Cerebellar cortex (tissue), 1 donor: Measurements from ENCODE around the gene WNT5A.

Source experiments
- DNase-seq: peaks from one replicate; pipeline ENCODE4 v3.0.0-alpha.2; 2015; ENCODE audit warnings: low spot score

Gene WNT5A

DNA sequence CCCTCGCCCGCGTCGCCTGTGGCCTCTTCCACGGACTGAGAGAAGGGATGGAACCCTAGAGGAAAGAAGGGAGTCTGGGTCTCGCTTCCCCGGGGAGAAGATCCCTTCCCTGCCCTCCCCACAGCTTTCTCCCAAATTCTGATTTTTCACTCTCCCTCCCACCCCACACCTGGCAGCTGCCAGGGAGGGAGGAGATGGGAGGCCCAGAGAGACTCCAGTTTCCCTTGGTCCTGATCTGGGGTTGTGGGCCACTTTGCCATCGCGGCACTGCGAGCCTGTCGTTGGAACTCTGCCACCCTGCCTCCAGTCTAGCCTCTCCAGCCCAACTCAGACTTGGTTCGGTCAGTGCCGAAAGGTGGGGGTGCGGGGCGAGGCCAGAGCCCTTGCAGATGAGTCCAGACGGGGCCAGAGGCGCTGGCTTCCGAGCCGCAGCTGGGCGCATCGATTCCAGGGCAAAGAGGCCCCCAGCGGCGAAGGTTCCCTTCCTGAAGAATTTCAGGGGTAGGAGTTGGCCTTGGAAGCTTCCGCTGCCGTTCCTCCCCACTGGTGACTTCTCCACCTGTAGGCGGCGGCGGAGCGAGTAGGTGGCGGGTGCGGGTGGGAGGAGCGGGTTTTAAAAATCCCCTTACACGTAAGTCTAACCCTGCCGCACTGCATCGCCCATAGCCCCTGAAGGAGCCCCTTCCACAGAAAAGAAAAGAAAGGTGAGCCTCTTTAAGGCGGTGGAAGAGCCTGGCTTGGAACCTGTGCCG is 5.2 kb downstream of the WNT5A start:
- DNase-seq = no peak

- no peak for DNase-seq
These were observed 6.0 kb downstream of the WNT5A start for GRCh38 chr3:55480911-55481743.

DNA sequence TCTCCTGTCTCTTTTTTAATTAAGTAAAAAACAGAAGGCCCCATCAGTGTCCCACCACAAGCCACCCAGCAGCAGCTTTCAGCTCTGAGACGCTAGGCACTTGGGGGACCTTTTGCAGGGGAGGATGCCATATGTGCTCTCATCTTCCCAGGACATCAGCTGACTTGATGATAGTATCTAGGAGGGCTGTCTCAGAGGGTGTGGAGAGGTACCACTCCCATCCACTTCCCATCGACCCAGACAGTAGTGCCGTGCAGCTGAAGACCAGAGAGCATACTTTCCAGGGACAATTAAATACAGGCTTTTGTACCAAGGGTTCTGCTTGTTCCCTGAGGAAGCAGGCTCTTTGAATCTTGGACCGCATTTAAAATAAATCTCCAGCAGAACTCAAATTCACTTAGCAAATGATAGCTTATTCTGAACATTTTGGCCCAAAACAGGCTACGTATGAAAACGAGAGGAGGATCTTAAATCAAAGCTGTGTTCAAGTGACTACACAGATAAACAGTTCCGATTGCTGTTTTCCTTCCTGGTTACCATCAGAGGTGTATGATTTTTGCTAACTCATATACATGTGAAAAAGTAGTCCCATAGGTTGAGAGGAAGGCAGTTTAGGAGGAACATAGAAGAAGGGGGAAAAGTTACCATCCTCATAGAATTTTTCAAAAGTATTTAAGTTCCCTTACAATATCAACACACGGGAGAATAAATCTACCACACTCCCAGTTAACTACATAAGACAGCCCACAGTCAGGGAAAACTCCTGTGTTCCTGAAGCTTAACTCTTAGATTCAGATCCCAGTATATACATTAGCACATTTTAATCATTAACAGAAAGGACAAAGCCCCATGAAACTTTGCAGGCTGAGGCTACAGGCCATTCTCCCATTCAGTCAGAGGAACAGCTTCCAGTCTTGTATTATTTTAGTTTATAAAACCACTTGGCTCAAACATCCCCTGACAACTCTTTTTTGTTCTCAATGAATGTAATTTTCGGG is 9.5 kb downstream of the WNT5A start:
- DNase-seq = no peak

DNA sequence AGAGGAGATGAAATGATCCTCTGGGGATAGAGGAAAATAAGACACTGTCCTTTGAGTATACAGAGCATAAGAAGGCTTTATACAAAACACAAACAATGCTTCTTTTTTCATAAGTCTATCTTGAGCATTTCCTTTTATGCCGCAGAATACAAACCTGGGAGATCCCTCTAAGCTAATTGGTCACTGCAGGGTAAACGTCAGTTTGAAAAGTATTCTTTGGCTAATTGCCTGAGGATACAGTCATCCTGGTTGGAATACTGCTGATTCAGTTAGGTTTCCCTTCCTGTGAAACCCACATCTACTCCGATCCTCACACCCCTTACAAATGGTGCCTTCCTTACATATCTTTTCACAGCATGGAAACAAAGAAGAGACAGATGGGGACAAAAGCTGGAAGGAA is 10.6 kb downstream of the WNT5A start:
- DNase-seq = no peak

- no peak for DNase-seq
These were observed 12.9 kb downstream of the WNT5A start for GRCh38 chr3:55474213-55474632.

DNA sequence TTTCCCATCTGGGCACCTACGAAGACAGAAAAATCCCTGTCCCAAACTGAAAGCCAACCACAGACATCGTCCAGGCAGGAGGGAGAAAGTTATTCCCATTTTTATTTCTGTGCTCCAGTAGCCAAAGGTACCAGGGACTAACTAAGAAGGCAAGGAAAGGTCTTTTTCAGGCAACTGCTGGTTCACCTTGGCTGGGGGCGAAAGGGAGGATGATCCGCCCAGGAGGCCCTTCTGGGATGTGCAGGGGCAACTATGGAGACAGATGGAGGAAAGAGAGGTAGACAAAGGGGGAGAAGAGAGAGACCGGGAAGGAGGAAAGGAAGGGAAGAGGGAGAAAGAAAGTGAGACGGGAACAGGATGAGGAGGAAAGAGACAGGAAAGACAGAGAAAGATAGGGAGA is 13.3 kb downstream of the WNT5A start:
- no peak for DNase-seq

DNA sequence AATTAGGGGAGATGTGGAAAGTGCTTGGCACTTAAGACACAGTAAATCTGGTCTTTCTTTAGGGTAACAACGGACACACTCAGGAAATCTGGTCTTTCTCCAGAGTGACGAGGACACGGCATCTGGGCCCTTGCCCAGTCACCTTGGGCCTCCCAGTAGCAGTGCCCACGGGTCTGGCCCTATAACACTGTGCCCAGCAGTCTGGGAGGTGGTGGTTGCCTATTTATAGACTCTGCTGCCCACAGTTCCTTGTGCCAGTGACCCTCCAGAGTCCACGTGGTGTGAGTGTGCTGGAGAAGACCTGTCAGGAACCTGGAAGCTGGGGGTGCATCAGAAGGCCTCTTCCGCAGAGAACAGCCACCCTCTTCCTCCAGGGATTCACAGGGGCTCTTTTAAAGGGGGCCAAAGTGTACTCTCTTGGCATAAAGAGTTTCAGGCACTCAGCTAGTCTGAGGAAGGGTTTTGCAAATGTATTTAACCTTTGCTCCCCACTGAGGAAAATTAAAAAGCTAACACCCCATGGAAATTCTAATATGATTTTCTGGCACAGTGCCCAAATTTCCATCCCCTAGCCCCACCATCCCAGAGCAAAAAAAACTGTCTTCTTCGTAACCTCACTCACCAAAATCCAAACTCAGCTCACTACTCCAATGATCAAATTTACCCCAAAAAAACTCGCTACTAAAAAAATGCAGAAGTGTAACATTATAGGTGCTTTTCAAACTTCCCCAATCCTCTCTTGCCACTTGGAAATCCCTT is 15.4 kb downstream of the WNT5A start:
- no peak for DNase-seq

DNA sequence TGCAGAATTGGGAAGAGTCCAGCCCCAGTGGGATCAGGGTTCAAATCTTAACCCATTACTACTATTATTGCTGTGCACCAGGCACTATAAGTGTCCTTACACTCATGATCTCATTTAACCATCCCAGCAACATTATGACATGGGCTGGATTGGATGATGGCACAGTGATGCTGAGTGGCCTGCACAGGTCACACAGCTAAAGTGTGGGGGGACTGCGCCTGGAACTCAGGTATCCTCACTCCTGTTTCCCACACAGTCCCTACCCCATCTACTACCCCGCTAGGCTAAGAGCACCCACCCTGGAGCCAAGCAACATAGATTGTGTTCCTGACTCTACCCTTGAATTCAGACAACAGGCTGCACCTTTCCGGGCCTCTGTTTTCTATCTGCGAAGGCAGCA is 16.0 kb downstream of the WNT5A start:
- DNase-seq = no peak

DNA sequence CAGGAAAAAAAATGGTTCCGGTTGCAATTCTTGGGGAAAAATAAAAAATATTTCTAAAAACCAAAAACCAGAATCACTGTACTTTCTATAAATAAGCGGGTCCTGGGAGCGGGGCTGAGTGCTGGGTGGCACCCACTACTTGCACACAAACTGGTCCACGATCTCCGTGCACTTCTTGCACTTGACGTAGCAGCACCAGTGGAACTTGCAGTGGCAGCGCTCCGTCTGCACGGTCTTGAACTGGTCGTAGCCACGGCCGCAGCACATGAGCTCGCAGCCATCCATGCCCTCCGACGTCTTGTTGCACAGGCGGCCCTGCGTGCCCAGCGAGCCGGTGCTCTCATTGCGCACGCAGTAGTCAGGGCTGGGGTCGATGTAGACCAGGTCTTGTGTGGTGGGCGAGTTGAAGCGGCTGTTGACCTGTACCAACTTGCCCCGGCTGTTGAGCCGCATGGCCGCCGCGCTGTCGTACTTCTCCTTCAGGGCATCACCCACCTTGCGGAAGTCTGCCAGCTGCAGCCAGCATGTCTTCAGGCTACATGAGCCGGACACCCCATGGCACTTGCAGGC is 17.1 kb downstream of the WNT5A start:
- no peak for DNase-seq

DNA sequence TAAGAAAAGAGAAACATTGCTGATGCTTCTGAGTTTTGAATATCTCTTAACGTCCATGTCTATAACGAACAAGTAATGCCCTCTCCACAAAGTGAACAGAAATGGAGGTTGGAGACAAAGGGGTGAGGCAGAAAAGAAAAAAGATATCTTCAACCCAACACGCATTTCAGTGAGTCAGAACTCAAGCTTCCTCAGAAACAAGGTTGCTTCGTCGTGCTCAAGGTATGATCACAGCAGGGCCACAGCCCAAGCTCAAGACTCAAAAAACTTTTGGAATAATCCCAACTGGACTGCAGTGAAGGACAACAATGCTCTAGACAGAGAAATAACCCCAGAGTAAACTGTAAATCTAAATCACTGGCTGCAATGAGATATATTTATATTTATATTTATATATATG is 18.9 kb downstream of the WNT5A start:
- no peak for DNase-seq

DNA sequence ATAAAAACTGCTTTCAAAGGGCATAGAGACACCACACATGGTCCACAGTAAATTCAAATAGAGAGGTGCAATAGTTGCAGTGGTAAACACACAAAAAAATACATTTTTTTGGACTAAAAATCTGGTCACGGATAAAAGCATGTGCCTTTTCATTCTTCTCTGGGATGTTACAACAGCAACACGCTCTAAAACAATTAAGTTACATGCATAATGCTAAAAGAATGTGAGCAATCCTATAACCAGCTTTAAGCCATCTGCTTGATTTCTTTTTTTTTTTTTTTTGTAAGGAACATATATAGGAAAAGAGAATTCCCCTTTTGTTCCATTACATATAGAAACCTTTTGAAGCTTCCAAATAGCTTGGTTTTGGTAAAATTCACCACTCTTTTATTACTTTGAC is 20.0 kb downstream of the WNT5A start:
- DNase-seq = no peak

- DNase-seq = no peak
These were observed 20.6 kb downstream of the WNT5A start for GRCh38 chr3:55466526-55466925.

DNA sequence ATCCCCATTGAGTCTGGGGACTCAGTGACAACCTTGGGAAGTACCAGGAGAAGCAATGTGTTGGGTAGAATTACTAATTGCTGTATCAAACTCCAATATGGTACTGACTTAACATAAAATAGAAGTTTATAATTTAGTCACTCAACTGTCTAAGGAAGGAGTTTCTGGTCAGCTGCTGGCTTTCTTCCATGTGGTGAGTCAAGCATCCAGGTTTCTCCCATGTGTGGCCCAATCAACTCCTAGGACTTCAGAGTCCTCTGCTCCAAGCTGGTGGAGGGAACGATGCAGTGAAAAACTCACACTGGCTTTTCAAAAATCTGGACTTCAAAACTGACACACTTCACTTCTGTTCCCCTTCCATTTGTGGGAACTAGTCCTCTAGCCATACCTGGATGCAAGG is 25.2 kb downstream of the WNT5A start:
- no peak for DNase-seq

DNA sequence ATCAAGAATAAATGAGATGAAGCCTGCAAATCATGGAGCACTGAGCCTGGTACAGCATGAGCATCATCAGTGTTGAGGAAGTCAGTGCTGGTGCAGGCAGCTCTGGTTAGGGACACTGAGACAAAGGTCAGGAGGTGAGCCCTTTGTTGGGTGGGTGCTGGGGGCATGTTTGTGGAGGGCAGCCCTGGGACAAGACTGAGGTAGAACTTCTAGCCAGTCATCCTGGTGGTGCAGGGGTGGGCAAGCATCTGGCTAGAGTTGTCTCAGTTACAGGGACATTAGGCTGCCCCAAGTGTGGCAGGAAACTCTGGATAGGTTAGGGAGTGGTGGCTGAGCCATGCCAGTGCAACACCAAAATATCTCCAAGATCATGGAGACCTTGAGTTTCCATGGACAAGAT is 27.3 kb downstream of the WNT5A start:
- DNase-seq = no peak

DNA sequence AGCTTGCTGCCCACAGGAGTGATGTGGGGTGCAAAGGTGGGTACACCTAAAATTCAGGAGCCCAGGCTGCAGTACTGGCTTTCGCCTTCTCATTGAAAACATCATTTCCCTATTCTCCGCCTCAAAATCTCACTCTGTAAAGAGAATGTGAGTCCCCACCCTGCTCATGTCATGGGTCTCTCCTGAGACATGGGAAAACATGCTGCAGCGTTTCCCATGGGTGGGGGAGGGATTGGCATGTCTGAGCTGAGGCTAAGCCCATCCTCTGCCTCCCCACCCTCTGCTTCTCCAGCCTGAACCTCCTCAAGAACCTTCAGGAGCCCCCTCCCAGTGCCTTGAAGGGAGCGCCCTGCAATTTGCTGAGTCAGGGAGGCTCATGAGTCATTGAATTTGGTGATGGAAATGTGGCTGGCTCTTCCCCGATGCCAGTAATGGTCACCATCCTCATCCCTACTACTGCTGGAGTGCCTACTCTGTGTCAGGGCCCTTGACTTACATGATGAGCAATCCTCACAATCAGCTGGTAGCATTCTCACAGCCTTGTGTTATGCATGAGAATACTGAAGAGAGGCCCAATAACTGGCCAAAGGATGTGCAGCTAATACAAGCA is 28.8 kb downstream of the WNT5A start:
- no peak for DNase-seq

GRCh38 chr3:55455915-55456314 is 31.2 kb downstream of the WNT5A start:
- no peak for DNase-seq

DNA sequence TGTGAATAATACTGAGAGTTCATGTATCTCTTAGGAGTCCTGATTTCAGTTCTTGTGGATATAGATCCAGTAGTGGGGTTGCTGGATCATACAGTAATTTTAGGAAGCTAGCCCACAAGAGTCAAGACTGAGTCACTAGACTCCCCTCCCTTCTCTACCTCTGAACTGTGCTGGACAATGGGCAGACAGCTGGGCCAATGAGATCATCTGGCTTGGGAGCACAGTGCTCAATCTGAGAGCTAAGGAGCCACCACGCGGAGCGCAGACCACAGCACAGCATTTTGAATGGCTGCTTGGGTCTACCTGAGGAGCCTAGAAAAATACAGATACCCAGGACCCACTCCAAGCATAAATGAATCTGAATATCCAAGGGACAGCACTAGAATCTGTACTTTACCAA is 32.5 kb downstream of the WNT5A start:
- no peak for DNase-seq

- DNase-seq = no peak
These were observed 33.1 kb downstream of the WNT5A start for GRCh38 chr3:55453886-55454496.

GRCh38 chr3:55452886-55453285 is 34.2 kb downstream of the WNT5A start:
- no peak for DNase-seq

DNA sequence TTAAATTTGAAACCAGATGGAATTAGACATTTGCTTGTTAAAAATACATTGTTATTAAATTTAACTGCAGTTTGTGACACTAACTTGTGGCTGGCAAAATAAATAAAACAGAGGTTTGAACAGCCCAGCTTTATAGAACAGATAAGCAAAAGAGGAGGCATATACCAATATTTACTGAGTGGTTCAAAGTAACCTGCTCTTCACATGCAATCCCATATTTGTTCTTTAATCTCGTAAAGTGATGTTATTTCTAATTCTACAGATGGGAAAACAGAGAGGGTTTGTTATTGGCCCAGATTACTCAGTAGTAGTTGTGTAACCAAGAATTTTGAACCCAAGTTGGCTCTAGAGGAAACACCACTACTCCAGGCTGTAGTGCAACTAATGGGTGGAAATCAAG is 37.6 kb downstream of the WNT5A start:
- no peak for DNase-seq
